AG08395 (cell line): Measurements from ENCODE around the gene MARF1.
"Not testable (repeated sequence)": the region's sequence is repeated elsewhere in the genome, so short reads cannot be mapped to it uniquely, and the experiment has no call there.

Experiments used
- DNase-seq: peaks from one replicate; pipeline ENCODE4 v3.0.0; 2012; ENCODE audit warnings: mixed read lengths, low spot score

Gene MARF1

DNA sequence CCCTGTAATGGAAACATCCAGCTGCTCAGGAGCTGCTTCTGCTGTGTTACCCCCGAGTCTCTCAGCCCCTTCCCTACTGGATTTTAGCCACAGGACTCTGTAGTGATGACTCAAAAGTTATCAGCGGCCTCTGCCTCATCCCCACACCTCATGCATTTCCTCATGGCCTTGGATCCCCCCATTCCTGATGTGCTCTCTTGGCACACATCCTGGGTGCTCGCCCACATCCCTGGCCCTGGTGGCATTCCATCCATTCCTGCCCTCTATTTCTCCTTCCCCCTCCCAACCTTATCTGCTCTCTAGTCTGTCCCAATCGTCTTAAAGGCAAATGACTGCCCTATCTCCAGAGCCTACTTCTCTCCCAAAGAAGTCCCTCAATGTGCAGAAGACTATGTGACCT lies 24.6 kb downstream of the MARF1 start:
- peak; percentile 71 for DNase-seq

DNA sequence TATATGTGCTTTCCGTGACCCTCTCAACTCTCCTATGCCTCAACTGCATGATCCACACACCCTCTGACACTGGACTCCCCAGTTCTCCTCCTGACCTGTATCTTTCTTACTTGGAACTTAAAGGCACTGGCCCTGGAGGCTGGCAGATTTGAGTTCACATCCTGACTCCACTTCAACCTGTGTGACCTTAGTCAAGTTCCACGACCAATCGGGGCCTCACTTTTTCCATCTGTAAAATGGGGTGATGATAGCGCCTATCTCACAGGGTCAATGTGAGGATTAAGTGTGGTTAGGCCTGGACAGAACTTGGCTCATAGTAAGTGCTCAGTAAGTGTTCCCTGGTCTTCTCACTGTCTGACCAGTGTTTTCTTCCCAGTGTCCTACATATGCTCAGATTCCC lies 25.1 kb downstream of the MARF1 start:
- no peak for DNase-seq

DNA sequence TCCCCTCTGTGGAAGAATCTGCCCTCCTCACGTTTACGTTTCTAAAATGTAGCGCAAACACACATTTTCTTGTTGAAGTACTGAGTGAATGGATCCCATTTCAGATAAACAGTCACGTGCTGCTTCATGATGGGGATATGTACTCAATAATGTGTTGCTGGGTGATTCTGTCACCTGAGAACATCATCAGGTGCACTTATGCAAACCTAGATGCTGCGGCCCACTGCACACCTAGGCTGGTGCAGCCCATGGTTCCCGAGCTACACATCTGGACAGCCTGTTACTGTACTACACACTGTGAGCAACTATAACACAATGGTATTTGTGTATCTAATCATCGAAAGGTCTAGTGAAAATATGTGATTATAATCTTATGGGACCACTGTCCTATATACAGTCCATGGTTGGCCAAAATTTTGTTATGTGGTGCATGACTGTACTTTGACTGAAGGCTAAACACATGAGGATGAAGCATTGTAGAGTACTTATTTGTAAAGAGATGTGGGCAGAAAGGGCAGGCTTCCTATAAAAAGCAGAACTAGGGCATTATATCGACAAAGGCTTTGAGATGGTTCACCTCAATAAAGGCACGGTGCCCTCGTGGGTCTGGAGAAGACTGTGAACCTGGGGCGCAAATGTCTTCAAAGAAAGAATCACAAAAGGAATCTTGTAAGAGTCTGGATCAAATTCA lies 26.3 kb downstream of the MARF1 start:
- no peak for DNase-seq

DNA sequence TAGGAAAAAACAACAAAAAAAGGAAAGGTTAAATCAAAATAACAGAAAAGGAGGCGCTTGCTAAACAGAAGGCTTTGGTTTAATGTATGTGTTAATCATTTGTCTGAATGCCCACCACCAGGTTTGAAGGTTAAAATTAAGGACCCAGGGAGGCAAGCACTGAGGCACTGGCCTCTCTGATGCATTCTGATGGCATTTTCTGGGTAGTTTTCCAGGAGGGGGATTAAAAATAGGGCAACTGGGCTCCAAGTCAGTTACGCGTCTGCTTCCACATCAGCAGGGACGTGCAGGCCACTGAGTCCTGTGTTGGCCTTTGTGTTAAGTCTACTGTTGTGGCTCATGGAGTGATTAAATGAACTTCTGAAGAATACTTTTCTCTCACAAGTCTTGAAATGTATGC lies 26.9 kb downstream of the MARF1 start:
- DNase-seq, result no peak

DNA sequence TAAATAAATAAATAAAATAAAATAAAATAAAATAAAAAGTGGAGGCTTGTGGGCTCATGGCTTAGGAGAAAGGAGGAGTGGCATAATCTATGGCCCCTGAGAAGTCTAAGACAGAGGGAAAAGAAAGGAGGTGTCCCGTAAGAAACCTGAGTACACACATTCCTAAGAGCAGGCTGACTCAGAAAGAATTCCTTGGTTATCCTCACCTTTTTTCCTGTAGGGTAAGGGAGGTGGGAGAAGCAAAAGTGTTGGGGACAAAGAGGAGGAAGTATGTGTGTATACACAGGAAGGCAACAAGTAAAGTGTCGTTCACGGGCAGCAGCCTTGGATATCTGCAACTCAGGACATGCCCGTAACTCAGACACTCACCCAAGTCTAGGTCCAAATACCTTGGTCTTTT lies 29.3 kb downstream of the MARF1 start:
- no peak for DNase-seq

DNA sequence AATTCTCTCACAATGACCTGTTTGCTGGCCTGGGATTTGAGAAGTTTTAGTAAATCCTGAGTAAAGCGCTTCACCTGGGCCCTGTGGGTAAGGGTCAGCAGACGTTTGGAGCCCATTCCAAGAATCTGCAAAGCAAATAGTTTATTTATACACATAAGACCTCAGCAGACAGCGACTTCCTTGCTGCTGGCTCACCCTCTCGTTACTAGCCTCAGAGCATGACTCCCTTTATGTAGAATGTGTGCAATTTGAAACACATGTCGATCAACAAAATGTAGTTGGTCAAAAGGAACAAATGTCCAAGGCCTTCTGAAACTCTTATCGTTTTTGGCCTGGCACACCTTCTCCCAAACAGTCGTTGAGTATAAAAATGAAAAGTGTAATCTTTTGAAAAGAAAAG lies 31.3 kb downstream of the MARF1 start:
- DNase-seq, result no peak

DNA sequence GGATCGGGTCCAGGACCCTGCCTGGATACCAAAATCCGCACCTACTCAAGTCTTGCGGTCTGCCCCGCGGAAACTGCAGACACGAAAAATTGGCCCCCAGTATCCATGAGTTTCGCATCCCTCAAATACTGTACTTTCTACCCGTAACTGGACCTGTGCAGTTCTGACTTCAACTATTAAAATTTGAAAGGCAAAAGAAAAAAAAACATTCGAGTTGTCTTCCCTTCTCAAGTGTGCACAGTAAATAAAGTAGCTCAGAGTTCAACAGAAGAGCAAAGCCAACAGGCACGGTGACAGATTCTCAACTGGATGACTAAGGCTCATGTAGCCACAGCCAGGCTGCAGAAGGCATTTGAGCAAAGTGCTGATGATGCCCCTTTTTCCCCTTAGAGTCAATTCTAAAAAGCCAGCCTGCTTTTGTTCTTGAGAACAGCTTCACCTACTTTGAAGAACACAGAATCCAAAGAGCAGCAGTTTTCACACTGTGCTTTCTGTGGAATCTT lies 32.5 kb downstream of the MARF1 start:
- DNase-seq, result peak; percentile 28

DNA sequence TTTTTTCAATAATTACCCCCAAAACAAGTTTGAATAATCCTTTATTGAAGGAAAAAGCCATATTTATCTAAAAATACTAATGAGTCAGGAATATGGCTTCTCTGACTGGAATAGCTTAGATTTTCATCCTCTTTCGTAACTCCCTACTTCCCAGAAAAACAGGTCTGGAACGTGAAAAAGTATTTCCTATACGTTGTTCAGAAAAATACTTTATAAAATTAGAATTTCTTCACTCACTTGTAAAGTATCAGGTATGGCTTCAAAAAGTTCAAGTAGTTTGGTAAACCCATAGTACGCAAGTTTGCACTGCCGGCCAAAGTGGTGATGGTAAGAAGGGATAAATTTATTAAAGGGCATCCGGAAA lies 33.7 kb downstream of the MARF1 start:
- no peak for DNase-seq

DNA sequence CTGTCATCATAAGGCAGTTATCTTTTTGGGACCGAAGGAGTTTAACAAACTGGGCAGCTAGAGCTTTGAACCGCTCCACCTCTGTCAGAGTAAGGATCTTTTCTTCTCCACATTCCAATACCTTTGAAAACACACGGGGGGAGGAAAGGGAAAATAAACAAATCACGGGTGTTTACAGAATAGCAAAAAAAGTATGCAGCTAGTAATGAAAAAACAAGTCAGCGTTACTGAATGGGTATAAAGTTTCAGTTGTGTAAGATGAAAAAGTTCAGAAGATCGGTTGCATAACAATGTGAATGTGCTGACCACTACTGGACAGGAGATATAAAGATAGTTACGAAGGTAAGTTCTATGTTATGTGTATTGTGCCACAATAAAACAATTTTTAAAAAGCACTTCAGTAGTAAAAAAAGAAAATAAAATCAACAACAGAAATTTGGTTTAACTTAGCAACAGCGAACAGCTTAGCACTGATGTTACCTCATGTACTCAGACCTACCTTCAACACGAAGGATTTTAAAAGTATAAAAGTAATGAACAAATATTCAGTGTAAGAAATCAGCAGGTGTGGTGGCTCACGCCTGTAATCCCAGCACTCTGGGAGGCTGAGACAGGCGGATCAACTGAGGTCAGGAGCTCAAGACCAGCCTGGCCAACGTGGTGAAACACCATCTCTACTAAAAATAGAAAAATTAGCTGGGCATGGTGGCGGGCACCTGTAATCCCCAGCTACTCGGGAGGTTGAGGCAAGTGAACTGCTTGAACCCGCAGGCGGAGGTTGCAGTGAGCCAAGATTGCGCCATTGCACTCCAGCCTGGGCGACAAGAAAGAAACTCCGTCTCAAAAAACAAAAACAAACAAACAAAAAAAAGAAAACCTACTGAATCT lies 34.3 kb downstream of the MARF1 start:
- no peak for DNase-seq

DNA sequence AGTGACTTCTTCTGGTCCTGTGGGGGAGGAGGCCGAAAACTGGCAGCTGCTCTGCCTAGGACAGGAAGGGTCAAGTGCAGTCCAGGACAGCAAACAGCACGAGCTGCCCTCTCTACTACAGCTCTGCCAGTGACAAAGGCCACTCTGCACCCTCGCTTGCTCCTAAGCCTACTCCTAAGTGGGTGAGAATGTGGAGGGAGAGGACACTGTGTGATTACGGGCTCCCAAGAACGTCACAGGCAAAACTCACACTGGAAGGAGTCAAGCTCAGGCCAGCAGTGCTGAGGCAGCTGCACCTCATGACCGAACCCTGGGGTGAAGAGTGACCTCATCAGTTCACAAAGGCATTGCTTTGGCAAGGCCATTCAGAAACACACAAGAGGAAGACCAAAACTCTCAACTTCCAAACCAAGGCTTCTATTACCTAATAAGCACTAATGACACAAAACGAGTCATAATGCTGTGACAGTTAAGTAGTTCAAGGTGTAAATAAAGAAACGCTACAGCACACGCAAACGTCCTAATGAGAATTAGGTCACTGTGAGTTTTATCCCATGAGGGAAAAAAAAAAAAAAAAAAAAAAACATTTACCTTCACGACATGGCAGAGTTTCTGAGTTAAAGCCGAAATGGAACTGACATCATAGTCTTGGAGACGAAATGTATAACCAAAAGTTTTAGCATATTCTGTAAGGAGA lies 35.1 kb downstream of the MARF1 start:
- DNase-seq, result no peak

DNA sequence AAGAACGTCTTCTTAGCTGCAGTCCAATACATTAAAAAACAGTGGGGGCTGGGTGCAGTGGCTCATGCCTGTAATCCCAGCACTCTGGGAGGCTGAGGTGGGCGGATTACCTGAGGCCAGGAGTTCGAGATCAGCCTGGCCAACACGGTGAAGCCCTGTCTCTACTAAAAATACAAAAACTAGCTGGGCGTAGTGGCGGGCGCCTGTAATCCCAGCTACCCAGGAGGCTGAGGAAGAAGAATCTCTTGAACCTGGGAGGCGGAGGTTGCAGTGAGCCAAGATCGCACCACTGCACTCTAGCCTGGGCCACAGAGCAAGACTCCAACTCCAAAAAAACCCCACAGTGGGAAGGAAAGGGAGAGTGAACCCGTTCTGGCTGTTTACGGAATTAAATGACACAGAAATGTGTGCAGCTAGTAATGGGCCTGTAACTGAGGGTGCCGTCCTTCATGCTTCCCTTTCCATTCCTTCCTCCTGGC lies 35.7 kb downstream of the MARF1 start:
- not testable (repeated sequence) for DNase-seq

DNA sequence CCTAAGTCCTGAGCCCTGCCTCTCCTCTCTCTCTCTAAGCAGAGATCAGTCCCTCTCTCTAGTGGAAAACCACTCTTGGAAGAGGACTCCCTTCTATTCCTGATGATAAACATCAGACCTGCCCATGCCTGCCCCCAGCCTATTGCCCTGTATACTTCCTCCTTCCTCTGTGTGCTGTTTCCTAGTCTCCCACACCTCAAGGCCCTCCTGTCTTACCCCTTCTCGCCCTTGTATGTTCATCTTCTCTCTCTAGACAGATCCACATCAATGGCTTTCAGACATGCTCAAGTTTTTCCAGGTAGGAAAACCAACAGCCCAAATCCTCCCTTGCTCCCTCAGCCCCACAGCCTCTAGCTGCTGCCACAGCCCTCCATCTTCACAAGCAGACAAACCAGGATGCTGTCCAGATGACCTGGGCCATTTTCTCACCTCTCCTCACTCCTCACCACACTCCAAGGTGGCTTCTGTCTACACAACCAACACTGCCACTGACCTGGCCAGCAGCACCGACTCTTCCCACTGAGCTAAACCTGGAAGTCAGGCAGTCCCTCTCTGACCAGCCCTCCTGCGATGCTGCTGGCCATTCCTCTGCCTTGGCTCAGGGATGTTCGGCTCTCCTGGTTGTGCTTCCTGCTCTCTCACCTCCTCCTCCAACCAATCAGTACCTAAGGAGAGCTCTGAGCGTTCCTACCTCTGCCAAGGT lies 36.3 kb downstream of the MARF1 start:
- DNase-seq, result no peak

DNA sequence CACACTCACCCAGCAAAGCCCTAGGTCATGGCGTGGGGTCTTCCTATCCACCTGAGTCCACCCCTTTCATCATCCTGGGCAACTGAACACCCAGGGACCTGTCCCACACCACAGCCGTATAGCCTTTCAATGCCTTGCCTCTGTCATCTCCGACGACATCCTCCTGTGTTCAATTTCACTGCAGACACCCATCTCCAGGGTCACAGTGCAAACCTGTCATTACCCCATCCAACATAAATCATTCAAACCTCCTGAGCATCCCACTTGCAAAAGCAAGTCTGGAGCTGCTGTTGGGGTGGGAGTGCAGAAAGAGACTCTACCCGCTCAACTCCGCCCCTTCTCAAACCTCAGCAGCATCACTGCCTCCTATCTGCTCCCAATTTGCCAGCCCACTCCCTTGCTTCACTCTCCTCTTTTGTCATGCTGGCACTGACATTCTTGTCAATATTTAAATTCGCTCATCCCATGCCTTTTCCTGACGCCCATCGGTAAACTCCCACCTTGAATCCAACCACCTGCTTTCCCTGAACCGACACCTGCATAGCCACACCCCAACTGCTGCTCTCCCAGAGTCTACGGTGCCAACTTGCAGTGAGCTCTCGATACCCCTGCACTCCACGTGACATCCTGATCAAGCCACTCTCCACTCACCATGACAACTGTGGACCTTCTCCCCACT lies 37.0 kb downstream of the MARF1 start:
- no peak for DNase-seq

DNA sequence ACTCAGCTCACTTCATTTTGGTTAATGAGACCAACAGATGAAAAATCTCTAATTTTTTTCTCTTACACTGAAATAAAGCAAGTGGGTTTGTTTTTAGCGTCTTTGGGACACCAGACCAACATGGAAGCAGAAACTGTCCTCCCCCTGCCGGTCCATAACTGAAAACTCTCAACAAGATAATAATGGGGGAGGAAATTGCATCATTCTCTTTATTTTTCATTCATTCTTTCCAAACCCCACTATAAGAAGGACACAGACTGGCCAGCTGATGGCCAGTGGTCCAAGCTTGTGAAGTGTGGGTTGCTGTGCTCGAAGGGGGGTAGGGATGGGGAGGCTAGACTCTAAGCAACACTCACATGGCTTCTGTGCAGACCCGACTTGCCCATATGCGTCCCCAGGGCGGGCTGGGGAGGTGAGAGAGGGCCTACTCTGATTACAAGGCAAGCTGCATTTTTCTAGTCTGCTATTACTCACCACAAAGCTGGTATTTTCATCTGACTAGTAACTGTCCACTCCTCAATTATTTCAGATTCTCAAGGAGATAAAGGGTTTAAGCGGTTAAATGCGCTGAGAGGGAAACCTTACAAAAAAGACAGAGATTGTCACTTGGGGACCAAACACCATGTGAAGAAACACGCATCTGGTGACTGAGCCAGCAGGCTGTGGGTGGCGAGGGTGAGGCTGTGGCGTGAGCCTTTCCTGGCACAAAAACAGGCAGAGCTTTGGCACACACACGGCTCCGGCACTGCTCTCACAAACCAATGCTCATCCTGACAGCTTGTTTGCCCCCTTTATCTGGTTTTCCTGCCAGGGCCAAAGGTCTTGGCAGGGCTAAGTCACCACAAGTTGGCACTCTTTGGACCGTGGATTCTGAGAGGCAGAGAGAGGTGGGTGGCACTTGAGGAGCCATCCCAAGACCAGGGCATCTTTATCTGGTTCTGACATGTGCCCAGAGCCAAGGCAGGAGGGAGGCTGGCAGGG lies 38.2 kb downstream of the MARF1 start:
- no peak for DNase-seq

DNA sequence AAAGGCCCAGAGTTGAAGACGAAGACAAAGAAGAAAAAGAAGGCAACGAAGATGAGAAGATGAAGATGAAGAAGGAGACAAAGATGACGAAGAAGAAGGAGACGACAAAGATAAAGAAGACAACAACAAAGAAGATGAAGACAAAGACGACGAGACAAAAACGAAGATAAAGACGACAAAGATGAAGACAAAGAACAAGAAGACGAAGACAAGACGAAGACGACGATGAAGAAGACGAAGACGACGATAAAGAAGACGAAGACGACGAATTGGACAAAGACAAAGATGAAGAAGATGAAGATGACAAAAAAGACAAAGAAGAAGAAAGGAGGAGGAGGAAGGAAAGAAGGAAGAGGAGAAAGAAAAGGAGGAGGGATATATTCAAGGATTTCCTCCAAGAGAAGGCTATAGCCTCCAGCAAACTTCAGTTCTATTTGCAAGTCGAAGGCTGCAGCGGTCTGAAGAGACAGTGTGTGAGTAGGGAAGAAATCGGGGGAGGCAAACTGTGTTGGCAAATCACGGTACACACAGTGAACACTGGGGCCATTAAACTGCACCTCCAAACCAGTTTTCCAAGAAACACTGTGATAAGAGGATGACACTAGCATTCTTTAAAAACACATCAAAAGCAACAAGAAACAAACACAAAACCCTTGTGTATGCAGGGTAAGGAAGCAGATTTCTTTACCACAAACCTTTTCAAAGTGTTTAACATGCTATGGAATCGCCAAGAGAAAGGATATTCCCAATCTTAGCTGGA lies 40.5 kb downstream of the MARF1 start:
- DNase-seq, result no peak

DNA sequence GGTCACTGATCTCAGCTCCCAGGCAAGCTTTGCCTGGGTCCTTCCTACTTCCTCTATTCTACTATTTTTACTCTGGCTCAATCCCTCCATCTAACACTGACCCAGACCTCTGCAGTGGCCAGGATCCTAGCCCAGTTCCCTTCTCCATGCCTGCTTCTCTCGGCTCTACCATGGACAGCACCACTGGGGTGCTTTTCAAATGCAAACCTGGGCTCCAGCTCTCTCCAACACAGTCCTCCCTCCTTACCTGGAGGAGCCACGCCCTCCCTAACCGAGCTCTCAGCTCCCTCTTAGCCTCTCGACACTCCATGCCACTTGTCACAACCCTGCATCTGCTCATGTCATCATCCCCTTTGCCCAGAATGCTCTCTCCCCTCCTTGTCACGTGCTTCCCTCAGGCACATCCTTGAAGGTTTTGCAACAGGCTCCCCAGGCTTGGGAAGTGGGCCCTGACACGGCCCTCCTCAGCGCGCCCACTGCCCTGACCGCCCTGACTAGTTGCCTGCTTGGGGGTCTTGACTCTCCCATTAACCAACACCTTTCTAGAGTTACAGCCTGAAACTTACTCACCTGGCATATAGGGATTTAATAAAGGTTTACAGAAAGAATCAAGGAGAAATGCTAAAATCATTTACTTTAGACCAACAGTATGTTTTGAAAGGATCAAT lies 41.6 kb downstream of the MARF1 start:
- DNase-seq, result no peak

DNA sequence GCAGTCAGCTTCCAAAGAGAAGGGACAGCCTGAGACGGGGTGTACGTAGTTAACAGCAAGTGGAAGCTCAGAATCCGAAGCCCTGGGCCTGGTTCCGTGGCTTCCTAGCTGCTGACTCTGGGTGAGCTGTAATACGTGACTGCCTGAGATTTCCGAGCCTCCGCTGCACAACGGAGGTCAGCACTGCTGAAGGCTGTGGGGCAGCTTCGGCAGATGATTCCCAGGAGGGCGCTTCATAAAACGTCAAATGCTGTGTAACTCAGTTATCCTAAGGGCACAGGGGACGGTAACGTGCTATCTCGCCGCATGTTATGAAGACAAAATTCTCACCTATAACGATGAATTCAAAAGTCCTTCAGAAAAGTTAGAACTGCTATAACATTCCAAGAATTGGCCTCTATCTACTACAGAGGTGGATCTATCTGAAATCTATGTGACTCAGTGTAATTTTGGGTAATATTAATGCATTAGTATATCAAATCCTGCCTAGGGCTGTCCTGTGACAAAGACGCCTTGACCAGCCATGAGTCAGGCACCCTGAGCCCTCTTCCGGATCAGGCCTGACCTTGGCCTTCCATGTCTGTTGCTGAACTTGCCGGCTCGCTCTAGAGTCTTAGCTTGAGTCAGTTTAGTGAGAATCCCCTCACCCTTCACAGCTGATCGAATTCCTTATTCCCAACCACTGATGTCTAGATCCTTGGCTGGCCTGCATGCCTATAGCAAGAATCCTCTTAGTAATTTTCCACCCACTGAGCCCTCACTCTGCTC lies 43.5 kb downstream of the MARF1 start:
- DNase-seq, result no peak

DNA sequence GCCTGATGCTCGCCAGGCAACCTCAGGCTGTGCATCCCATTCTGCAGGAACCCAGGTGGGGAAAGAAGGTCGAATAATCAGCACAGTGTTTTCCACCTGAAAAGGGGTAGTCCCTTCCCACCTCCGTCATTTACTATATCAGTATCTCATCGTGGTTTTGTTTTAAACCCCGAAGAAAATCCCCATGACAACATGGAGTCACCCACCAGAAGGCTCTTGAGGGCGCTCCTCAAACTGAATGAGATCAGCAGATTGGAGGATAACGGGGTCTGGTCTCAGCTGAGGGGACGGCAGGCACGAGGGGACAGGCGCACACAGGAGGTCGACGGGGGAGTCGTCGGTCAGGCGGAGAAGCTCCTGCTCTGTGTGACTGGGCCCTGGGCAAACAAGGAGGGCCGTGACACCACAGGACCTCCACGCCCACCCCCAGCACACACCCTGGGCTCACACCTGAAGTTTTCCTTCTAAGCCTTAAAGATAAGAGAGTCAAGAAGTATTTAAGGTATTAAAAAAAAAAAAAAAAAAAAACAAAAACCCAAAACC lies 44.2 kb downstream of the MARF1 start:
- no peak for DNase-seq
